SIG-M5 treated with dmso at 0.1 percent for 504 hours (cell line): ENCODE results near the gene MAGEL2.
"Not testable (repeated sequence)": the region's sequence is repeated elsewhere in the genome, so short reads cannot be mapped to it uniquely, and the experiment has no call there.

Source experiments
- DNase-seq: peaks from one replicate; lab custom pipeline; 2025; ENCODE audit not compliant: unreplicated experiment; lab: John Stamatoyannopoulos, UW

The MAGEL2 gene

DNA sequence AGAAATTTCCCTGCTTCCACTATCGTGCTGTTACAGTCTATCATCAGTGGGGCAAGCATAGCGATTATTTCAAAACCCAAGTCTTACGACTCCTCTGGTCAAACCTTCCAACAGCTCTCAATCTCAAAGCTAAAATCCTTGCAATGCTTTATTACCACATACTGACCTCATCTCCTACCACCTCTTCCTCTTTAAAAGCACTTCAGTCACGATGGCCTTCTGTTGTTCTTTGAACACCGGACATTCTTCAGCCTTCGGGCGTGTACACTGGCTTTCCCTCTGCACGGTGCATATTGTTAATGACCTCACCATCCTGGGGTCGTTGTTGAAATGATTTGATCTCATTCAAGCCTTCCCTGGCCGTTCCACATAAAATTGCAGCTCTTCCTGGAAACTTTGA, 31.1 kb downstream of the MAGEL2 start:
- no peak for DNase-seq

GRCh38 chr15:23606226-23606625, 41.4 kb downstream of the MAGEL2 start:
- no peak for DNase-seq

GRCh38 chr15:23602124-23602523, 45.5 kb downstream of the MAGEL2 start:
- DNase-seq, result no peak

GRCh38 chr15:23599053-23599452, 48.6 kb downstream of the MAGEL2 start:
- no peak for DNase-seq

- DNase-seq, result not testable (repeated sequence)
Observed at GRCh38 chr15:23597278-23597677, 50.4 kb downstream of the MAGEL2 start.

DNA sequence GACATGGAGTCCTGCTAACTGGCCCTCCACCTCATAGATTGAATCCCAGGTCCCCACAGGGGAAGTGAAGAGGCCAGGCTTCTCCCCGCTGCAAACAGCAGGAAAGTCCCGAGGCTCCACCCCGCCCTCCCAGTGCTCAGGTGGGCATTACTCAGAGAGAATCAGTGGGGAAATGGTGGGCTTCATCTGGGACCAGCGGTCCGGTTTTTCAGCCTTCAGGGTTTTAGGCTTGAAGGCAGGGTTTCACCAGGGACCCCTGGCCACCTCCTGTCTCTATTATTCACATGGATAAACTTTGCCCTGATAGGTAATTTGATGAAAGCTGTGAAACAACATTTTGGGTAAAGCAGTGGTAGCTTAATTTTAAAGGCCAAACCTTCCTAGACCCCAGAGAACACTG, 50.9 kb downstream of the MAGEL2 start:
- no peak for DNase-seq

DNA sequence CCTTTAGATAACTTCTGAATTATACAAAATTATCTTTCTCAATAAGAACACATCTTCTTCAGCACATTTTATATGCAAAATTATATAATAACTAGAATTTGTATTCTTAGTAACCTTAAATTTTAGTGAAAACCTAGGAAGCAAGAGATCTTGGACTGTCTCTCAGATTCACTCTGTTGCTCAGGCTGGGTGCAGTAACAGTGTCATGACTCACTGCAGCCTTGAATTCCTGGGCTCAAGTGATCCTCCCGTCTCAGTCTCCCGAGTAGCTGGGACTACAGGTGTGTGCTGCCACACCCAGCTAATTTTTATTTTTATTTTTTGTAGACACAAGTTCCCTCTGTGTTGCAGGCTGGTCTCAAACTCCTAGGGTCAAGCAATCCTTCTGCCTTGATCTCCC, 52.3 kb downstream of the MAGEL2 start:
- no peak for DNase-seq

- no peak for DNase-seq
Observed at GRCh38 chr15:23594252-23594770, 53.4 kb downstream of the MAGEL2 start.
